ENCODE data around the gene LAMA1. TPM values are rescaled to one million over a fixed set of nuclear protein-coding genes. Genes with fewer than 3 reads are reported as not detected.

LAMA1 gene
- total RNA-seq: 1 to 10 TPM in 4 of 7 donors, under 1 TPM in 3; 0.34 to 2.3 (median 1.3) TPM
- under 1 TPM; 0.20 to 0.52 (median 0.45) TPM for polyA plus RNA-seq
- long read RNA-seq, donor 1: 0 reads
- long read RNA-seq, donor 2: 0 reads

GRCh38 chr18:7117390-7118355, at the start of gene LAMA1:
TSS of gene LAMA1 (minus strand) at chr18:7117797. CDS start at chr18:7117720, 77 bp downstream.
- H3K9me3 ChIP-seq: peaks cover 0 to 18% (median 0%) of the 10 kb centered on the region in 8 donors
- TF ChIP-seq POLR2A (IDR thresholded peaks at IDR 0.05): no peak
- TF ChIP-seq CTCF (IDR thresholded peaks at IDR 0.05 in 8 of 11, conservative IDR thresholded peaks at IDR 0.05 in 3 of 11): no peak
- no peak for TF ChIP-seq POLR2AphosphoS5 (IDR thresholded peaks at IDR 0.05)
- no peak within 1 kb of the TSS for H3K27ac ChIP-seq
- H3K27me3 ChIP-seq (replicated peaks in 1 of 7): peaks cover 0 to 72% (median 30%) of the 10 kb centered on the region in 7 donors
- WGBS, 5 donors: 3 to 16% (median 3%) methylated on average over 10 to 95 of the region's 95 CpGs
- peak within 1 kb of the TSS; percentile 18 to 62 (median 37) for H3K4me3 ChIP-seq
- DNase-seq: no peak
- peaks cover 0 to 24% (median 20%) of the 10 kb centered on the region in 6 donors for H3K4me1 ChIP-seq
- H3K36me3 ChIP-seq: no peaks in the 10 kb centered on the region
- intact Hi-C loops (cut with DNase I; ENCODE audit: low total_unique reads): no loop called here

GRCh38 chr18:7165846-7166393, 48.3 kb upstream of the LAMA1 start:
- Histone ChIP-seq H3K4me1 (peaks cover 0 to 5% (median 0%) of the 10 kb centered on the region in 6 donors), H3K36me3 (no peaks in the 10 kb centered on the region), H3K27me3 (replicated peaks in 1 of 7) (no peaks in the 10 kb centered on the region), H3K4me3 (no peak overlapping the region), H3K27ac (no peak overlapping the region), H3K9me3 (no peaks in the 10 kb centered on the region)
- 78 to 89% (median 83%) methylated on average over 11 of the region's 11 CpGs for WGBS, 5 donors
- no peak for TF ChIP-seq POLR2AphosphoS5 (IDR thresholded peaks at IDR 0.05)
- TF ChIP-seq POLR2A (IDR thresholded peaks at IDR 0.05): no peak
- no peak for TF ChIP-seq CTCF (IDR thresholded peaks at IDR 0.05 in 8 of 11, conservative IDR thresholded peaks at IDR 0.05 in 3 of 11)
- intact Hi-C loops (cut with DNase I; ENCODE audit: low total_unique reads): no loop called here
- peak; percentile 56 for DNase-seq

GRCh38 chr18:7164323-7165004, 46.9 kb upstream of the LAMA1 start:
- WGBS, 5 donors: 41 to 60% (median 52%) methylated on average over 8 of the region's 8 CpGs
- intact Hi-C loops (cut with DNase I; ENCODE audit: low total_unique reads): no loop called here
- Histone ChIP-seq H3K9me3 (no peaks in the 10 kb centered on the region), H3K4me1 (peaks cover 0 to 5% (median 0%) of the 10 kb centered on the region in 6 donors), H3K36me3 (no peaks in the 10 kb centered on the region), H3K27ac (no peak overlapping the region), H3K27me3 (replicated peaks in 1 of 7) (no peaks in the 10 kb centered on the region), H3K4me3 (no peak overlapping the region)
- peak in 5 of 11 experiments; percentile 14 to 33 (median 20) for TF ChIP-seq CTCF (IDR thresholded peaks at IDR 0.05 in 8 of 11, conservative IDR thresholded peaks at IDR 0.05 in 3 of 11)
- no peak for TF ChIP-seq POLR2AphosphoS5 (IDR thresholded peaks at IDR 0.05)
- DNase-seq: peak; percentile 29
